Peyer's patch (tissue), 4 donors: ENCODE data around the gene GPC3.

Experiments
- POLR2A ChIP-seq, 2 donors: fragments of 450-650 bp; IDR thresholded peaks; one replicate each; pipeline ENCODE4 v1.5.1; 2017; ENCODE audit warnings: antibody characterized with exemption in 2 of 2, mild to moderate bottlenecking in 2 of 2, moderate library complexity in 2 of 2
- TF ChIP-seq, protein P1 (sequence below), 6 experiments: fragments of 450-650 bp in 4 of 6; fragments of 200-600 bp in 2 of 6; sonication (generic) in 1 of 6; IDR thresholded peaks; one replicate each; pipeline ENCODE4 v1.5.1; 2017 to 2019; ENCODE audit warnings: antibody characterized with exemption in 6 of 6, mild to moderate bottlenecking in 3 of 6, moderate library complexity in 1 of 6

DNA sequence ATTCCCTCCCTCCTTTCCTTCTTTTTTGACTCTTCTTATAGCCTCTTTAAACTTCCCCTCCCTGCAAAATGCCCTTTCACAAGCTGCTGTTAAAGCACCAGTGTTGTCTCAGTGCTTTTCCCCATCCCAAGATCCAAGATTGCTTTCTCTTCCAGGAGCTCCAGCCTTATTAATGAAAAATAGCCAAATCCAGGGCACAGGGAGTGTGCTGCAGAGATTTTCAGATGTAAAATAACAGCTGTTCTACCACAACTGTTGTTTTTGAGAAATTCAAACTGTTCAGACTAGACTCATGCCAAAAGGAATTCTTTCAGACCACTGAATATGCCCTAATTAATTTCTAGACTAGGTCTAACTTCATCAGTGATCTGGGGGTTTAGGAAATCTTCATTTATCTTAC, 47.0 kb upstream of the GPC3 start:
- TF ChIP-seq, protein P1, sequence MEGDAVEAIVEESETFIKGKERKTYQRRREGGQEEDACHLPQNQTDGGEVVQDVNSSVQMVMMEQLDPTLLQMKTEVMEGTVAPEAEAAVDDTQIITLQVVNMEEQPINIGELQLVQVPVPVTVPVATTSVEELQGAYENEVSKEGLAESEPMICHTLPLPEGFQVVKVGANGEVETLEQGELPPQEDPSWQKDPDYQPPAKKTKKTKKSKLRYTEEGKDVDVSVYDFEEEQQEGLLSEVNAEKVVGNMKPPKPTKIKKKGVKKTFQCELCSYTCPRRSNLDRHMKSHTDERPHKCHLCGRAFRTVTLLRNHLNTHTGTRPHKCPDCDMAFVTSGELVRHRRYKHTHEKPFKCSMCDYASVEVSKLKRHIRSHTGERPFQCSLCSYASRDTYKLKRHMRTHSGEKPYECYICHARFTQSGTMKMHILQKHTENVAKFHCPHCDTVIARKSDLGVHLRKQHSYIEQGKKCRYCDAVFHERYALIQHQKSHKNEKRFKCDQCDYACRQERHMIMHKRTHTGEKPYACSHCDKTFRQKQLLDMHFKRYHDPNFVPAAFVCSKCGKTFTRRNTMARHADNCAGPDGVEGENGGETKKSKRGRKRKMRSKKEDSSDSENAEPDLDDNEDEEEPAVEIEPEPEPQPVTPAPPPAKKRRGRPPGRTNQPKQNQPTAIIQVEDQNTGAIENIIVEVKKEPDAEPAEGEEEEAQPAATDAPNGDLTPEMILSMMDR (IDR thresholded peaks at IDR 0.05): no peak
- no peak for TF ChIP-seq POLR2A (IDR thresholded peaks at IDR 0.05)
